ENCODE measurements around the gene NFILZ. TPM values are rescaled to one million over a fixed set of nuclear protein-coding genes. Genes with fewer than 3 reads are reported as not detected.
A peak's percentile ranks its signal among the peaks of the same experiment; 100 is the strongest.

The NFILZ gene
- total RNA-seq, 2 experiments from 2014 or later: not detected

DNA sequence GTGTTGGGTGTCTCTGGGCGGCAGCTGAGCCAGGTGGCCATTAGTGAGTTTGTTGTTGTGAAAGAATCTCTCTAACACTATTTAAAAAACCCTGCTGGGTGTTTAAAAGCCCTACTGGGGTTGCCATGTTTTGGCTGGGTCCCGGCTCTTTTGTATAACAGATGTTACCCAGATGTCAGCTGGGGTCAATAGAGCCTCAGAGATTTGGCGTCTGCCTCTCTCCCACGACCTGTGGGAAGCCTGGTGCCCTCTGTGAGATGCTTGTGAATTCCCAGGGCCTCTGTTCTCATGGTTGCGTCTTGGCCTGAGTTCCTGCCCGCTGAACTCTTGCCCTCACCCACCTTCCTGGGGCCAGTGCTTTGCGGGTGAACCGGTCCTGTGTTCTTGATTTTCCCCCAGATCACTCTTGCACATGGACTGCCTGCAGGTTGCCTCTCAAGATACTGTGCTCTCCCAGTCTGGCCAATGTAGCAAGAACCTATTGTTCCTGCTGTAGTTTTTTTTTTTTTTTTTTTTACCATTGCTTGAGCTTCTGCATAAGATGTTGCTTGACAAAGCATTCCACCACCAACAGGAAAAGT is 9.5 kb downstream of the NFILZ start:
- H3K27ac Mint-ChIP-seq: peak overlapping the region; percentile 17
- CTCF ChIA-PET: interaction anchor here (0.6 kb wide), 1 partner anchor 448 kb away, joined by 3 read pairs; no protein-coding TSS in a partner anchor
- H3K36me3 Mint-ChIP-seq (ENCODE audit: low read depth): no peaks in the 10 kb centered on the region
- peaks cover 25% of the 10 kb centered on the region for H3K27me3 Mint-ChIP-seq
- no peak for DNase-seq
- peaks cover 5% of the 10 kb centered on the region for H3K4me1 Mint-ChIP-seq
- peaks cover 7% of the 10 kb centered on the region for H3K9me3 Mint-ChIP-seq
- POLR2A ChIA-PET: no interaction called here
- no peak overlapping the region for H3K4me3 Mint-ChIP-seq

- H3K4me1 Mint-ChIP-seq: peaks cover 5% of the 10 kb centered on the region
- no peaks in the 10 kb centered on the region for H3K36me3 Mint-ChIP-seq (ENCODE audit: low read depth)
- H3K27me3 Mint-ChIP-seq: peaks cover 25% of the 10 kb centered on the region
- H3K27ac Mint-ChIP-seq: no peak overlapping the region
- CTCF ChIA-PET: no interaction called here
- H3K9me3 Mint-ChIP-seq: peaks cover 7% of the 10 kb centered on the region
- POLR2A ChIA-PET: no interaction called here
- DNase-seq: no peak
- no peak overlapping the region for H3K4me3 Mint-ChIP-seq
Measured at GRCh38 chr19:8640402-8641004, 10.1 kb downstream of the NFILZ start.

GRCh38 chr19:8641221-8641907 is 10.9 kb downstream of the NFILZ start:
- POLR2A ChIA-PET: no interaction called here
- CTCF ChIA-PET: interaction anchor here (0.6 to 1.9 kb wide), 6 partner anchors 8 to 53 kb away, joined by 3 to 8 read pairs (median 4); no protein-coding TSS in a partner anchor
- no peak for DNase-seq
- peaks cover 5% of the 10 kb centered on the region for H3K4me1 Mint-ChIP-seq
- H3K27me3 Mint-ChIP-seq: peaks cover 25% of the 10 kb centered on the region
- H3K9me3 Mint-ChIP-seq: peaks cover 7% of the 10 kb centered on the region
- H3K4me3 Mint-ChIP-seq: no peak overlapping the region
- no peaks in the 10 kb centered on the region for H3K36me3 Mint-ChIP-seq (ENCODE audit: low read depth)
- H3K27ac Mint-ChIP-seq: no peak overlapping the region

GRCh38 chr19:8641908-8642547 is 11.6 kb downstream of the NFILZ start:
- no peaks in the 10 kb centered on the region for H3K36me3 Mint-ChIP-seq (ENCODE audit: low read depth)
- POLR2A ChIA-PET: no interaction called here
- H3K27me3 Mint-ChIP-seq: peaks cover 29% of the 10 kb centered on the region
- no peak overlapping the region for H3K4me3 Mint-ChIP-seq
- H3K9me3 Mint-ChIP-seq: peaks cover 7% of the 10 kb centered on the region
- CTCF ChIA-PET: interaction anchor here (0.6 to 1.9 kb wide), 7 partner anchors 9 to 52 kb away, joined by 3 to 8 read pairs (median 4); no protein-coding TSS in a partner anchor
- peaks cover 5% of the 10 kb centered on the region for H3K4me1 Mint-ChIP-seq
- DNase-seq: peak; percentile 47
- no peak overlapping the region for H3K27ac Mint-ChIP-seq

- CTCF ChIA-PET: interaction anchor here (0.7 to 1.9 kb wide), 4 partner anchors 9 to 52 kb away, joined by 3 to 8 read pairs (median 4); no protein-coding TSS in a partner anchor
- DNase-seq: no peak
- H3K27ac Mint-ChIP-seq: no peak overlapping the region
- H3K4me3 Mint-ChIP-seq: no peak overlapping the region
- no peaks in the 10 kb centered on the region for H3K36me3 Mint-ChIP-seq (ENCODE audit: low read depth)
- H3K4me1 Mint-ChIP-seq: peaks cover 5% of the 10 kb centered on the region
- H3K27me3 Mint-ChIP-seq: peaks cover 30% of the 10 kb centered on the region
- H3K9me3 Mint-ChIP-seq: peaks cover 7% of the 10 kb centered on the region
- POLR2A ChIA-PET: no interaction called here
Measured at GRCh38 chr19:8642561-8642960, 12.1 kb downstream of the NFILZ start.

DNA sequence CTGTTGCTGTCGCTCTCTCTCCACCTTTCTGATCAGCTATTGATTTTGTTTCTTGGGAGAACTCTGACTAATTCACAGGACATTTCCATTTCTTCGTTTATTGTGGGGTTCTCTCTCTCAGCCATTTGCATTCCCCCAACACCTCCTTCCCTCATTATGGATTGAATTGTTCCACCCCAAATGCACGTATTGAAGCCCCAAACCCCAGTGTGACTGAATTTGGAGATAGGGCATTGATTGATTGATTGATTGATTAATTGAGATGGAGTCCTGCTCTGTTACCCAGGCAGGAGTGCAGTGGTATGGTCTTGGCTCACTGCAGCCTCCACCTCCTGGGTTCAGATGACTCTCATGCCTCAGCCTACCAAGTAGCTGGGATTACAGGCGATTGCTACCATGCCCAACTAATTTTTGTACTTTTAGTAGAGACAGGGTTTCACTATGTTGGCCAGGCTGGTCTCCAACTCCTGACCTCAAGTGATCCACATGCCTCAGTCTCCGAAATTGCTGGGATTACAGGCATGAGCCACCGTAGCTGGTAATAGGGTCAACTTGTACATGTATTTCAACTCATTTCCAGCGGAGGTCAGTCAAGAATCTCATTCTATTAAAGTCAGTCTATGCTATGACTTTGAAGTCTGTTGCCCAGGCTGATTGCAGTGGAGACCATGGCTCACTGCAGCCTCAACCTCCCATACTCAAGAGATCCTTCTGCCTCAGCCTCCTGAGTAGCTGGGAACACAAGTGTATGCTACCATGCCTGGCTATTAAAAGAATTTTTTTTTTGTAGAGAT is 13.6 kb downstream of the NFILZ start:
- H3K27me3 Mint-ChIP-seq: peaks cover 20% of the 10 kb centered on the region
- ChIA-PET CTCF (interaction anchor here (0.6 to 1.3 kb wide), 3 partner anchors 9 to 308 kb away, joined by 3 read pairs; no protein-coding TSS in a partner anchor), POLR2A (no interaction called here)
- H3K9me3 Mint-ChIP-seq: peaks cover 7% of the 10 kb centered on the region
- H3K4me3 Mint-ChIP-seq: no peak overlapping the region
- no peaks in the 10 kb centered on the region for H3K36me3 Mint-ChIP-seq (ENCODE audit: low read depth)
- H3K27ac Mint-ChIP-seq: no peak overlapping the region
- no peaks in the 10 kb centered on the region for H3K4me1 Mint-ChIP-seq
- no peak for DNase-seq

GRCh38 chr19:8648240-8648639 is 17.8 kb downstream of the NFILZ start:
- ChIA-PET POLR2A (interaction anchor here (0.6 kb wide), 1 partner anchor 23 kb away, joined by 7 read pairs; no protein-coding TSS in a partner anchor), CTCF (interaction anchor here (1.6 kb wide), 1 partner anchor 46 kb away, joined by 4 read pairs; no protein-coding TSS in a partner anchor)
- Mint-ChIP-seq H3K4me3 (no peak overlapping the region), H3K4me1 (peaks cover 11% of the 10 kb centered on the region), H3K9me3 (no peaks in the 10 kb centered on the region), H3K36me3 (ENCODE audit: low read depth) (no peaks in the 10 kb centered on the region), H3K27ac (no peak overlapping the region), H3K27me3 (peaks cover 10% of the 10 kb centered on the region)
- DNase-seq: no peak

DNA sequence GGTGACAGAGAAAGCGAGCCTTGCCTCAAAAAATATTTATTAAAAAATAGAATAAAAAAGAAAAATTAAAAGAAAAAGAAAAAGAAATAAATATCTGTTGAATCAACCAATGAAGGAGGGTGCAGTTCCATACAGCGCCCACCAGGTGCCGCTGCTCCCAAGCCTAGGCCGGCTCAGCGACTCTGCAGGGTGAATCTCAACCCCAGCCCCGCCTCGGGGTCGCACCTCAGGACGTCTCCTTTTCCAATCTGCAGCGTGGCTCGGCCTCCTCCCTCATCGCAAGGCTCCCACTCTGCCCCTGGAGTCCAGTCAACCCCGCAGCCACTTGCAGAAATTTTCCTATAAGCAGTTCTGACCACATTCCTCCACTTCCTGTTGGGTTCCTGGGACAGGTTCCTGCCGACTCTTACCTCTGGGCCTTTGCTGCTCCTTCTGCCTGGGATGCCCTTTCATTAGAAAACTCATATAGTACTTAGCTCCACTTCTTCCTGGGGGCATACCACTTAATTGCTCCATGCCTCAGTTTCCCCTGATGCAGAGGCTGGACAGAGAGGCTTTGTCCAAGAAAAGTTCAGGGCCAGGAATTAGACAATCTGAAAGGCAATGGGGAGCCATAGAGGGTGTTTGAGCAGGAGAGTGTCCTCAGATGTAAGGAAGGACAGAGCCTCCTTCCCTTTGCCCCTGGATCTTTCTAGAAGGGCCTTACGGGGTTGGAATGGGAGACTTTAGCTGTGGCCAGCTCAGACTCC is 24.3 kb downstream of the NFILZ start:
- ChIA-PET POLR2A (interaction anchor here (0.6 kb wide), 1 partner anchor 39 kb away, joined by 4 read pairs; no protein-coding TSS in a partner anchor), CTCF (interaction anchor here (0.6 to 3.9 kb wide), 10 partner anchors 9 to 60 kb away, joined by 3 to 40 read pairs (median 4); partner anchors contain the start of gene ACTL9)
- H3K4me3 Mint-ChIP-seq: peak overlapping the region; percentile 41

DNA sequence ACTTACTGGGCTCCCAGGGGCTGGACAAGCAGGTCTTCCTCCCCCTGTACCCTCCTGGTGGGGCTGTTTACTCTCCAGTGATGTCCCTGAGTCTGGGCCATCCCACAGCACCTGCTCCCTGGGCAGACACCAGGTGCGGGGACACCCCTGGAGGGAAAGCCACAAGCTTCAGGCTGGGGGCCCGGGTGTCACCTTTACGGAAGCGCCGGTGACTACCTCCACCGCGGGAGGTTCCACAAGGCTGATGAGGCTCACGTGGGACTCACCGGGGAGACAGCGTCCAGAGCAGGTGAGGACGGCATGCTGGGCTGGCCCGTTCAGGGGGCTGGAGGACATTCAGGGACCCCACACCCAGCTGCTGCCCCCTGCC is 24.9 kb downstream of the NFILZ start:
- H3K36me3 Mint-ChIP-seq (ENCODE audit: low read depth): no peaks in the 10 kb centered on the region
- H3K27ac Mint-ChIP-seq: no peak overlapping the region
- no peaks in the 10 kb centered on the region for H3K9me3 Mint-ChIP-seq
- peaks cover 33% of the 10 kb centered on the region for H3K4me1 Mint-ChIP-seq
- H3K4me3 Mint-ChIP-seq: peak overlapping the region; percentile 0
- POLR2A ChIA-PET: interaction anchor here (0.6 kb wide), 1 partner anchor 39 kb away, joined by 4 read pairs; no protein-coding TSS in a partner anchor
- CTCF ChIA-PET: interaction anchor here (1.0 to 3.9 kb wide), 7 partner anchors 10 to 48 kb away, joined by 3 to 40 read pairs (median 4); no protein-coding TSS in a partner anchor
- peak; percentile 37 for DNase-seq
- H3K27me3 Mint-ChIP-seq: peaks cover 11% of the 10 kb centered on the region

More for the DNA sequence above, 24.3 kb downstream of the NFILZ start:
- DNase-seq: peak; percentile 71
- Mint-ChIP-seq H3K36me3 (ENCODE audit: low read depth) (no peaks in the 10 kb centered on the region), H3K4me1 (peaks cover 39% of the 10 kb centered on the region), H3K9me3 (no peaks in the 10 kb centered on the region), H3K27me3 (peaks cover 11% of the 10 kb centered on the region), H3K27ac (peak overlapping the region; percentile 31)

- no peak overlapping the region for H3K27ac Mint-ChIP-seq
- ChIA-PET CTCF (interaction anchor here (1.6 kb wide), 1 partner anchor 12 kb away, joined by 5 read pairs; no protein-coding TSS in a partner anchor), POLR2A (no interaction called here)
- peaks cover 3% of the 10 kb centered on the region for H3K36me3 Mint-ChIP-seq (ENCODE audit: low read depth)
- H3K4me1 Mint-ChIP-seq: peaks cover 43% of the 10 kb centered on the region
- H3K9me3 Mint-ChIP-seq: peaks cover 2% of the 10 kb centered on the region
- DNase-seq: no peak
- no peak overlapping the region for H3K4me3 Mint-ChIP-seq
- peaks cover 6% of the 10 kb centered on the region for H3K27me3 Mint-ChIP-seq
Measured at GRCh38 chr19:8657869-8658268, 27.4 kb downstream of the NFILZ start.

GRCh38 chr19:8659905-8660304 is 29.5 kb downstream of the NFILZ start:
- DNase-seq: no peak
- H3K36me3 Mint-ChIP-seq (ENCODE audit: low read depth): peaks cover 3% of the 10 kb centered on the region
- POLR2A ChIA-PET: no interaction called here
- peaks cover 2% of the 10 kb centered on the region for H3K9me3 Mint-ChIP-seq
- H3K4me1 Mint-ChIP-seq: peaks cover 57% of the 10 kb centered on the region
- CTCF ChIA-PET: interaction anchor here (1.5 kb wide), 1 partner anchor 34 kb away, joined by 3 read pairs; no protein-coding TSS in a partner anchor
- peaks cover 6% of the 10 kb centered on the region for H3K27me3 Mint-ChIP-seq
- no peak overlapping the region for H3K4me3 Mint-ChIP-seq
- H3K27ac Mint-ChIP-seq: no peak overlapping the region
